NT2/D1 (cell line): ENCODE results near the gene HK1.

ENCODE experiments used
- SUZ12 ChIP-seq: IDR thresholded peaks from 2 replicates; pipeline ENCODE4 v1.6.1; 2011; ENCODE audit not compliant: insufficient read length, insufficient read depth; ENCODE audit errors: extremely low read depth
- YY1 ChIP-seq: IDR thresholded peaks from 2 replicates; pipeline ENCODE4 v1.6.1; 2011; ENCODE audit not compliant: insufficient read length, insufficient read depth
- ZNF274 ChIP-seq: IDR thresholded peaks from 2 replicates; pipeline ENCODE4 v1.6.1; 2011; ENCODE audit warnings: mild to moderate bottlenecking, low read depth, low read length

DNA sequence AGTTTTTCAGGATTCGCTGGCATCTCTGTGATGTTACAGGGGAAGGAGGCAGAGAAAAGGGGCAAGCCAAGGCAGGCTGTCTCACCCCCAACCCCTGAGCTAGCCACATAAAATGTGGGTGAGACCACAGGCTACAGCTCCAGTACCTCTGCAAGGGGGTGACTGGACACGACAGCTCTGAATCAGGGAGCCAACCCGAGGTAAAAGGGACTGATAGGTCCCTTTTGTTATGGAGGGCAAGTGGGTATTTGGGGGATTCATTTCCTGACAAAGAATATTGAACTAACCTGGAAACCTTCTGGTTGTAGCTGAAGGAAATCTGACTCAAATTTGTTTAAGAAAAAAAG lies 71.2 kb downstream of the HK1 start:
- TF ChIP-seq SUZ12 = no peak
- no peak for TF ChIP-seq YY1
- no peak for TF ChIP-seq ZNF274
